PC-9 (cell line): ENCODE data around the gene MZT2B. TPM values are rescaled to one million over a fixed set of nuclear protein-coding genes. Genes with fewer than 3 reads are reported as not detected.
"Not testable (repeated sequence)": the region's sequence is repeated elsewhere in the genome, so short reads cannot be mapped to it uniquely, and the experiment has no call there.

Experiments used
- BruUV-seq: library from RNA; stranded (reverse); fragments of 400-500 nt; replicated peaks from 2 replicates; lab custom pipeline; 2021; lab: Mats Ljungman, UMichigan
- CTCF ChIA-PET: fragments of 300-600 bp; sonication (Branson Sonifier 250); formaldehyde crosslinking; loops from one replicate; lab custom pipeline; 2022; ENCODE audit warnings: antibody characterized with exemption; lab: Charles Lee
- POLR2A ChIA-PET: fragments of 300-600 bp; sonication (Branson Sonifier 250); formaldehyde crosslinking; loops from one replicate; lab custom pipeline; 2022; ENCODE audit warnings: antibody characterized with exemption; ENCODE audit not compliant: unreplicated experiment; lab: Charles Lee
- DNase-seq, 2 experiments: peaks; one replicate each; pipeline versions ENCODE4 v3.0.0 to v3.0.0-alpha.2; 2015 to 2022; ENCODE audit warnings: mixed read lengths in 1 of 2
- H2AFZ ChIP-seq: fragments of 200-600 bp; sonication (generic); 2 replicates; pipeline ENCODE4 v1.8.1; 2017; ENCODE audit warnings: antibody characterized with exemption
- H3F3A ChIP-seq: fragments of 200-600 bp; sonication (generic); 2 replicates; pipeline ENCODE4 v1.8.1; 2017; ENCODE audit warnings: antibody characterized with exemption, mild to moderate bottlenecking, low read depth; ENCODE audit not compliant: insufficient read depth
- H3K27ac ChIP-seq: fragments of 200-600 bp; sonication (generic); 2 replicates; pipeline ENCODE4 v1.6.1; 2016; ENCODE audit warnings: mixed run types
- H3K27me3 ChIP-seq: fragments of 200-600 bp; sonication (generic); 2 replicates; pipeline ENCODE4 v1.6.1; 2016; ENCODE audit warnings: low read depth, mixed run types; ENCODE audit not compliant: insufficient read depth
- H3K36me3 ChIP-seq: fragments of 200-600 bp; sonication (generic); 2 replicates; pipeline ENCODE4 v1.6.1; 2016; ENCODE audit warnings: low read depth, mixed run types
- H3K4me1 ChIP-seq: fragments of 200-600 bp; sonication (generic); replicated peaks from 2 replicates; pipeline ENCODE4 v1.6.1; 2016; ENCODE audit warnings: mixed run types; ENCODE audit not compliant: insufficient read depth
- H3K4me2 ChIP-seq: fragments of 200-600 bp; sonication (generic); 2 replicates; pipeline ENCODE4 v1.6.1; 2017; ENCODE audit warnings: mixed run types
- H3K4me3 ChIP-seq: fragments of 200-600 bp; sonication (generic); 2 replicates; pipeline ENCODE4 v1.6.1; 2016; ENCODE audit warnings: mixed run types
- H3K79me2 ChIP-seq: fragments of 200-600 bp; sonication (generic); 2 replicates; pipeline ENCODE4 v1.6.1; 2017; ENCODE audit warnings: low read depth, mixed run types
- H3K9me2 ChIP-seq: fragments of 200-600 bp; sonication (generic); 2 replicates; pipeline ENCODE4 v1.8.1; 2017; ENCODE audit warnings: mild to moderate bottlenecking; ENCODE audit not compliant: insufficient read depth
- H3K9me3 ChIP-seq: fragments of 200-600 bp; sonication (generic); 2 replicates; pipeline ENCODE4 v1.8.1; 2016; ENCODE audit warnings: low read depth; ENCODE audit not compliant: insufficient read depth
- H4K20me1 ChIP-seq: fragments of 200-600 bp; sonication (generic); 2 replicates; pipeline ENCODE4 v1.8.1; 2017; ENCODE audit not compliant: insufficient read depth
- EZH2 ChIP-seq: fragments of 200-600 bp; sonication (generic); IDR thresholded peaks from 2 replicates; pipeline ENCODE4 v1.8.0; 2017; ENCODE audit warnings: antibody characterized with exemption, low read depth
- intact Hi-C: fragments of 100-400 bp; cut with micrococcal nuclease; formaldehyde crosslinking; loops from one replicate; pipeline ENCODE4 v1.10.0; 2022; ENCODE audit not compliant: unreplicated experiment
- total RNA-seq: library from RNA; stranded (reverse); gene quantifications from 2 replicates; pipeline ENCODE4 v1.2.3, GENCODE V29; 2021
- TF ChIP-seq, protein P1 (sequence below): fragments of 200-600 bp; sonication (generic); conservative IDR thresholded peaks from 2 replicates; pipeline ENCODE4 v1.6.1; 2017; ENCODE audit warnings: mixed run types, antibody characterized with exemption, mild to moderate bottlenecking, moderate library complexity

The MZT2B gene
- total RNA-seq, 1 experiment from 2014 or later = 313 TPM

DNA sequence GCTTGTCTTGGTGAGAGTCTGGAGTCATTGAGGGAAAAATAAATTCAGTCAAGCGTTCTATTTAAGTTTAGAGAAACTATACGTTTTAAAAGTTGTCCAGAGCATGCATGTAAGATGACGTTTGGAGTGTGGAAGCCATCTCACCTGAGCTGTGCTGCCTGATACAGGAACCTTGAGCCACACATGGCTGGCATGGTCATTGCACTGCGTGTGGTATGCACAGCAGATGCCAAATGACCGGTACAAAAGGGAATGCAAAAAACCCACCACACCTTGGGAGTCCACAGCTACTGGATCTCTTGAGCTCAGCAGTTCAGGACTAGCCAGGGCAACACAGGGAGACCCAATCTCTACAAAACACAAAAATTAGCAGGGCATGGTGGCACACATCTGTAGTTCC is 4.3 kb downstream of the MZT2B start:
- Histone ChIP-seq H3K27ac (no peak overlapping the region), H3K9me2 (no peaks in the 10 kb centered on the region), H3K27me3 (no peaks in the 10 kb centered on the region), H3K9me3 (no peaks in the 10 kb centered on the region), H3K4me3 (no peak overlapping the region), H3F3A (0 out of 2 replicates have a peak, but pooled peaks cover 5% of the 10 kb centered on the region), H3K36me3 (no peaks in the 10 kb centered on the region), H3K79me2 (peaks cover 17% of the 10 kb centered on the region), H4K20me1 (no peaks in the 10 kb centered on the region), H3K4me2 (no peak overlapping the region), H2AFZ (no peak overlapping the region), H3K4me1 (no peaks in the 10 kb centered on the region)
- TF ChIP-seq EZH2 = no peak
- BruUV-seq = no TSS peak
- POLR2A ChIA-PET = interaction anchor here (0.6 kb wide), 1 partner anchor 67 kb away, joined by 6 read pairs; no protein-coding TSS in a partner anchor
- CTCF ChIA-PET = no interaction called here
- DNase-seq = no peak
- intact Hi-C loops = no loop called here

DNA sequence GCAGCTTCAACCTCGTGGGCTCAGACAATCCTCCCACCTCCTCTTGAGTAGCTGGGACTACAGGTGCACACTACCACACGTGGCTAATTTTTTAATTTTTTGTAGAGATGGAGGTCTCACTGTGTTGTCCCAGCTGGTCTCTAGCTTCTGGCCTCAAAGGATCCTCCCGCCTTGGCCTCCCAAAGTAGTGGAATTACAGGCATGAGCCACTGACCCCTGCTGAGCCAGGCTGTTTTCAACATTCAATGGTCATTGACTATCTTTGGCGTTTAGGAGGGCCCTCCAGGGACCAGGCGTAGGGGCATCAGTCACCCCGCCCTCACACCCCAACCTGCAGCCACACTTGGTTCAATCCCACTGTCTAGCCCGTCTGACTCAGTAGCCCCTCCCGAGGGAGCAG is 5.2 kb downstream of the MZT2B start:
- Histone ChIP-seq H3K9me3 (no peaks in the 10 kb centered on the region), H3K27ac (no peak overlapping the region), H3K9me2 (no peaks in the 10 kb centered on the region), H2AFZ (no peak overlapping the region), H3K79me2 (peaks cover 17% of the 10 kb centered on the region), H3K4me2 (no peak overlapping the region), H3K4me3 (no peak overlapping the region), H4K20me1 (no peaks in the 10 kb centered on the region), H3F3A (0 out of 2 replicates have a peak, but pooled peaks cover 5% of the 10 kb centered on the region), H3K36me3 (no peaks in the 10 kb centered on the region), H3K27me3 (no peaks in the 10 kb centered on the region), H3K4me1 (no peaks in the 10 kb centered on the region)
- ChIA-PET CTCF (no interaction called here), POLR2A (interaction anchor here (0.6 kb wide), 1 partner anchor 66 kb away, joined by 6 read pairs; no protein-coding TSS in a partner anchor)
- TF ChIP-seq, protein P1, sequence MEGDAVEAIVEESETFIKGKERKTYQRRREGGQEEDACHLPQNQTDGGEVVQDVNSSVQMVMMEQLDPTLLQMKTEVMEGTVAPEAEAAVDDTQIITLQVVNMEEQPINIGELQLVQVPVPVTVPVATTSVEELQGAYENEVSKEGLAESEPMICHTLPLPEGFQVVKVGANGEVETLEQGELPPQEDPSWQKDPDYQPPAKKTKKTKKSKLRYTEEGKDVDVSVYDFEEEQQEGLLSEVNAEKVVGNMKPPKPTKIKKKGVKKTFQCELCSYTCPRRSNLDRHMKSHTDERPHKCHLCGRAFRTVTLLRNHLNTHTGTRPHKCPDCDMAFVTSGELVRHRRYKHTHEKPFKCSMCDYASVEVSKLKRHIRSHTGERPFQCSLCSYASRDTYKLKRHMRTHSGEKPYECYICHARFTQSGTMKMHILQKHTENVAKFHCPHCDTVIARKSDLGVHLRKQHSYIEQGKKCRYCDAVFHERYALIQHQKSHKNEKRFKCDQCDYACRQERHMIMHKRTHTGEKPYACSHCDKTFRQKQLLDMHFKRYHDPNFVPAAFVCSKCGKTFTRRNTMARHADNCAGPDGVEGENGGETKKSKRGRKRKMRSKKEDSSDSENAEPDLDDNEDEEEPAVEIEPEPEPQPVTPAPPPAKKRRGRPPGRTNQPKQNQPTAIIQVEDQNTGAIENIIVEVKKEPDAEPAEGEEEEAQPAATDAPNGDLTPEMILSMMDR = no peak
- TF ChIP-seq EZH2 = no peak
- intact Hi-C loops = no loop called here
- no peak for DNase-seq
- no TSS peak for BruUV-seq

DNA sequence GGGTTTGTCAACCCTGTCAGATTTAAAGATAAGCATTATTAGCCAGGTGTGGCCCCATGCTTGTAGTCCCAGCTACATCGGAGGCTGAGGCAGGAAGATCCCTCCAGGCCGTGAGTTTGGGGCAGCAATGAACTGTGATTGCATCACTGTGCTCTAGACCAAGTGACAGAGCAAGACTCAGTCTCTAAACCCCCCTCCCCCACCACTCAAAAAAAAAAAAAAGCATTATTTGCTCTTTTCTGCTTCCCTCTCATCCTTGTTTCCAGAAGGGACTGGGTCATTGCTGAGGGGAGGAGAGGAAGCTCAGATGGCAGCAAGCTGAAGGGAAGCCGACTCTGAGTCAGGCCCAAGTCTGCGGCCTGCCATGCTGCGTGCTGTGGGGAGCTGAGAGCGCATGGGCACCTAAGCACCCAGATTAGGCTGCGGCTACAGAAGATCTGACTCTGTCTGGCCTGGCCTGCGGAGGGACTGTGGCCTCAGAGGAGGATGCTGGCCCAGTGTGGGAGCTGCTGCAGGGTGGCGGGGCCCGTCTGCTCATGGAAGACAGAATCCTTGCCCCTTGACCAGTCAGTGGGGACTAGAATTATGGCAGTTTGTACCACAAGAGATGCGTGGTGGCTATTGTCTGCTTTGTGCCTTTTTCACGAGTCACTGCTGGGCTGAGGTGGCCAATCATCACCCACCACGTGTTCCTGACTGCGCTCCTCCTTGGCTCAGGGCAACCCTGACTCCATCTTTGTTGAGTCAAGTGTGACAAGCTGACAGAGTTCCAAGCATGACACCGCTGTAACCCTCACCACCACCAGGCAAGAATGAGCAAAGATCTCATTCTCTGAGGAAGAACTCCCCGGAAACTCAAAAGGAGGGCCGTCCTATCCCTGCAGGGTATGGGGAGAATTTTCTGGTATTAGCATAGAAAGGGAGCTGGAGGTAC is 6.1 kb downstream of the MZT2B start:
- H3K4me2 ChIP-seq, H3K9me3 ChIP-seq, CTCF ChIA-PET, POLR2A ChIA-PET, BruUV-seq, H3K4me3 ChIP-seq, H3K27me3 ChIP-seq, DNase-seq, H3F3A ChIP-seq, H3K27ac ChIP-seq, H3K9me2 ChIP-seq, H2AFZ ChIP-seq, H3K36me3 ChIP-seq, intact Hi-C loops, H4K20me1 ChIP-seq, H3K4me1 ChIP-seq: not testable (repeated sequence)
- H3K79me2 ChIP-seq = peaks cover 13% of the 10 kb centered on the region

DNA sequence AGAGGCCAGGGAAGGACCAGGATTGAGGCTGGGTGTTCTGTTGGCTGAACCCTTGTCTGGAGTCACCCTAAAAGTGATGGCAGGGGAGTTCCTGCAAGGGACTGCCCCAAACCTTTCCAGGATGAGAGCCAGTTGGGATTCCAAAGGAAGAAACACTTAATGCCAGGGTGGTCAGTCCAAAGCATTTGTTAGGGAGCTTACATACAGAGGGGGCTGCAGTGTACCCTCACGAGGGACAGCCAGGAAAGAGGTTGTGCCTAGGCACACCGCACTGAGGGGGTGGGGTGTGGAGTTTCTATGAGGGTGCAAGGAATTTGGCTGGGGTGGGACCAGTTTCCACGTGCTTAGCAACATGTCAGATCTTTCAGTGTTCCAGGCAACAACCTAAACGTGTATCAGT is 6.9 kb downstream of the MZT2B start:
- BruUV-seq, intact Hi-C loops, H3K27me3 ChIP-seq, POLR2A ChIA-PET, H3K4me1 ChIP-seq, H3F3A ChIP-seq, H2AFZ ChIP-seq, H3K4me3 ChIP-seq, H3K9me2 ChIP-seq, H3K4me2 ChIP-seq, H4K20me1 ChIP-seq, CTCF ChIA-PET, DNase-seq, H3K27ac ChIP-seq, H3K9me3 ChIP-seq, H3K36me3 ChIP-seq, H3K79me2 ChIP-seq: not testable (repeated sequence)
